PC-9 (cell line): ENCODE data around the gene TES. TPM values are rescaled to one million over a fixed set of nuclear protein-coding genes. Genes with fewer than 3 reads are reported as not detected.
"Not testable (repeated sequence)": the region's sequence is repeated elsewhere in the genome, so short reads cannot be mapped to it uniquely, and the experiment has no call there.

Experiments used
- BruUV-seq: library from RNA; stranded (reverse); fragments of 400-500 nt; replicated peaks from 2 replicates; lab custom pipeline; 2021; lab: Mats Ljungman, UMichigan
- CTCF ChIA-PET: fragments of 300-600 bp; sonication (Branson Sonifier 250); formaldehyde crosslinking; loops from one replicate; lab custom pipeline; 2022; ENCODE audit warnings: antibody characterized with exemption; lab: Charles Lee
- POLR2A ChIA-PET: fragments of 300-600 bp; sonication (Branson Sonifier 250); formaldehyde crosslinking; loops from one replicate; lab custom pipeline; 2022; ENCODE audit warnings: antibody characterized with exemption; ENCODE audit not compliant: unreplicated experiment; lab: Charles Lee
- DNase-seq, 2 experiments: peaks; one replicate each; pipeline versions ENCODE4 v3.0.0 to v3.0.0-alpha.2; 2015 to 2022; ENCODE audit warnings: mixed read lengths in 1 of 2
- H2AFZ ChIP-seq: fragments of 200-600 bp; sonication (generic); 2 replicates; pipeline ENCODE4 v1.8.1; 2017; ENCODE audit warnings: antibody characterized with exemption
- H3F3A ChIP-seq: fragments of 200-600 bp; sonication (generic); 2 replicates; pipeline ENCODE4 v1.8.1; 2017; ENCODE audit warnings: antibody characterized with exemption, mild to moderate bottlenecking, low read depth; ENCODE audit not compliant: insufficient read depth
- H3K27ac ChIP-seq: fragments of 200-600 bp; sonication (generic); 2 replicates; pipeline ENCODE4 v1.6.1; 2016; ENCODE audit warnings: mixed run types
- H3K27me3 ChIP-seq: fragments of 200-600 bp; sonication (generic); 2 replicates; pipeline ENCODE4 v1.6.1; 2016; ENCODE audit warnings: low read depth, mixed run types; ENCODE audit not compliant: insufficient read depth
- H3K36me3 ChIP-seq: fragments of 200-600 bp; sonication (generic); 2 replicates; pipeline ENCODE4 v1.6.1; 2016; ENCODE audit warnings: low read depth, mixed run types
- H3K4me1 ChIP-seq: fragments of 200-600 bp; sonication (generic); replicated peaks from 2 replicates; pipeline ENCODE4 v1.6.1; 2016; ENCODE audit warnings: mixed run types; ENCODE audit not compliant: insufficient read depth
- H3K4me2 ChIP-seq: fragments of 200-600 bp; sonication (generic); 2 replicates; pipeline ENCODE4 v1.6.1; 2017; ENCODE audit warnings: mixed run types
- H3K4me3 ChIP-seq: fragments of 200-600 bp; sonication (generic); 2 replicates; pipeline ENCODE4 v1.6.1; 2016; ENCODE audit warnings: mixed run types
- H3K79me2 ChIP-seq: fragments of 200-600 bp; sonication (generic); 2 replicates; pipeline ENCODE4 v1.6.1; 2017; ENCODE audit warnings: low read depth, mixed run types
- H3K9me2 ChIP-seq: fragments of 200-600 bp; sonication (generic); 2 replicates; pipeline ENCODE4 v1.8.1; 2017; ENCODE audit warnings: mild to moderate bottlenecking; ENCODE audit not compliant: insufficient read depth
- H3K9me3 ChIP-seq: fragments of 200-600 bp; sonication (generic); 2 replicates; pipeline ENCODE4 v1.8.1; 2016; ENCODE audit warnings: low read depth; ENCODE audit not compliant: insufficient read depth
- H4K20me1 ChIP-seq: fragments of 200-600 bp; sonication (generic); 2 replicates; pipeline ENCODE4 v1.8.1; 2017; ENCODE audit not compliant: insufficient read depth
- EZH2 ChIP-seq: fragments of 200-600 bp; sonication (generic); IDR thresholded peaks from 2 replicates; pipeline ENCODE4 v1.8.0; 2017; ENCODE audit warnings: antibody characterized with exemption, low read depth
- intact Hi-C: fragments of 100-400 bp; cut with micrococcal nuclease; formaldehyde crosslinking; loops from one replicate; pipeline ENCODE4 v1.10.0; 2022; ENCODE audit not compliant: unreplicated experiment
- total RNA-seq: library from RNA; stranded (reverse); gene quantifications from 2 replicates; pipeline ENCODE4 v1.2.3, GENCODE V29; 2021
- TF ChIP-seq, protein P1 (sequence below): fragments of 200-600 bp; sonication (generic); conservative IDR thresholded peaks from 2 replicates; pipeline ENCODE4 v1.6.1; 2017; ENCODE audit warnings: mixed run types, antibody characterized with exemption, mild to moderate bottlenecking, moderate library complexity

TES gene
- total RNA-seq, 1 experiment from 2014 or later = 210 TPM

DNA sequence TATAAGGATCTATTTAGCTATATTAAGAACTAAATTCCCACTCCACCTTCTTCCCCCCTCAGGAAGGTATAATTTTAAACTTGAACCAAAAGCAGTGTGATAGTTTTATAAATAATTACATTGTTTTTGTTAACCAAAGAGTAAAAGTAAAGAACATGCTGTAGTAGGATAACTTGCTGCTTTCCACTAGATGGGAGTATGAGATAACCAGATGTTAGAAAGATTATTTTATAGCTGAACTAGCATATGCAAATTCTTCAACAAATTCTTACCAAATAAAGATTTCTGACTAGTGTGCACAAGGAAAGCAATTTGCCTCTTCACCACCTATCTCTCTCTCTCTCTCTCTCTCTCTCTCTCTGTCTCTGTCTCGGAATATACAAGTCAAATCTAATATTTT is 31.8 kb downstream of the TES start:
- H3K79me2 ChIP-seq = peaks cover 25% of the 10 kb centered on the region

DNA sequence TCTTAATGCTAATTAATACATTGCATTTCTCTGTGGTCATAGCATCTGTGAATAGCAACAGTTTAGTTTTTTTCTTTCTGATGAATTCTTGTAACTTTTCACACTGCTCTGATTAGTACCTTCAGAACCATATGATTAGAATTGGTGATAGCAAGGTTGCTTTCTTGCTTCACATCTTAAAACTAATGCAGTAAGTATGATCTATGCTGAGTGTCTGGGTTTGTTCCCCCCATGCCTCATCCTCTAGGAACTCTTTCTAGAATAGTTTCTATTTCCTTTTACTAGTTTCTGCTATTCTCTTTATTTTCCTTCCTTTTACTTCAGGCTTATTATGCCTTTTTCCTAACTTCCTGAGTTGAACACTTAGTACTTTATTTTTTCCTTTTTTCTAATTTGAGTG is 32.4 kb downstream of the TES start:
- ChIA-PET CTCF (no interaction called here), POLR2A (no interaction called here)
- Histone ChIP-seq H4K20me1 (peaks cover 3% of the 10 kb centered on the region; the same call in 1 of the 2 replicates), H3K36me3 (peaks cover 29% of the 10 kb centered on the region), H3K4me1 (no peaks in the 10 kb centered on the region), H3F3A (peaks cover 17% of the 10 kb centered on the region; the same call in 1 of the 2 replicates), H2AFZ (no peak overlapping the region), H3K27ac (no peak overlapping the region), H3K79me2 (peaks cover 26% of the 10 kb centered on the region; the same call in 1 of the 2 replicates), H3K9me2 (no peaks in the 10 kb centered on the region), H3K27me3 (no peaks in the 10 kb centered on the region), H3K9me3 (peaks cover 12% of the 10 kb centered on the region; the same call in 1 of the 2 replicates), H3K4me2 (no peak overlapping the region), H3K4me3 (no peak overlapping the region)
- DNase-seq = no peak
- no TSS peak for BruUV-seq
- TF ChIP-seq, protein P1, sequence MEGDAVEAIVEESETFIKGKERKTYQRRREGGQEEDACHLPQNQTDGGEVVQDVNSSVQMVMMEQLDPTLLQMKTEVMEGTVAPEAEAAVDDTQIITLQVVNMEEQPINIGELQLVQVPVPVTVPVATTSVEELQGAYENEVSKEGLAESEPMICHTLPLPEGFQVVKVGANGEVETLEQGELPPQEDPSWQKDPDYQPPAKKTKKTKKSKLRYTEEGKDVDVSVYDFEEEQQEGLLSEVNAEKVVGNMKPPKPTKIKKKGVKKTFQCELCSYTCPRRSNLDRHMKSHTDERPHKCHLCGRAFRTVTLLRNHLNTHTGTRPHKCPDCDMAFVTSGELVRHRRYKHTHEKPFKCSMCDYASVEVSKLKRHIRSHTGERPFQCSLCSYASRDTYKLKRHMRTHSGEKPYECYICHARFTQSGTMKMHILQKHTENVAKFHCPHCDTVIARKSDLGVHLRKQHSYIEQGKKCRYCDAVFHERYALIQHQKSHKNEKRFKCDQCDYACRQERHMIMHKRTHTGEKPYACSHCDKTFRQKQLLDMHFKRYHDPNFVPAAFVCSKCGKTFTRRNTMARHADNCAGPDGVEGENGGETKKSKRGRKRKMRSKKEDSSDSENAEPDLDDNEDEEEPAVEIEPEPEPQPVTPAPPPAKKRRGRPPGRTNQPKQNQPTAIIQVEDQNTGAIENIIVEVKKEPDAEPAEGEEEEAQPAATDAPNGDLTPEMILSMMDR = no peak
- TF ChIP-seq EZH2 = no peak
- intact Hi-C loops = no loop called here

More for the DNA sequence above, 31.8 kb downstream of the TES start:
- no peak for DNase-seq
- no peaks in the 10 kb centered on the region for H3K9me2 ChIP-seq
- CTCF ChIA-PET = interaction anchor here (0.6 kb wide), 1 partner anchor 9 kb away, joined by 3 read pairs; no protein-coding TSS in a partner anchor
- H3K27me3 ChIP-seq = no peaks in the 10 kb centered on the region
- peaks cover 6% of the 10 kb centered on the region; the same call in 1 of the 2 replicates for H4K20me1 ChIP-seq
- no peak overlapping the region for H3K4me2 ChIP-seq
- H3K27ac ChIP-seq = no peak overlapping the region
- intact Hi-C loops = no loop called here
- H3K4me1 ChIP-seq = no peaks in the 10 kb centered on the region
- peaks cover 17% of the 10 kb centered on the region; the same call in 1 of the 2 replicates for H3F3A ChIP-seq
- H2AFZ ChIP-seq = no peak overlapping the region
- H3K9me3 ChIP-seq = peaks cover 12% of the 10 kb centered on the region; the same call in 1 of the 2 replicates
- POLR2A ChIA-PET = interaction anchor here (0.6 kb wide), 1 partner anchor 284 kb away, joined by 4 read pairs; no protein-coding TSS in a partner anchor
- no TSS peak for BruUV-seq
- H3K36me3 ChIP-seq = peaks cover 32% of the 10 kb centered on the region
- TF ChIP-seq, protein P1 = no peak
- TF ChIP-seq EZH2 = no peak
- no peak overlapping the region for H3K4me3 ChIP-seq

DNA sequence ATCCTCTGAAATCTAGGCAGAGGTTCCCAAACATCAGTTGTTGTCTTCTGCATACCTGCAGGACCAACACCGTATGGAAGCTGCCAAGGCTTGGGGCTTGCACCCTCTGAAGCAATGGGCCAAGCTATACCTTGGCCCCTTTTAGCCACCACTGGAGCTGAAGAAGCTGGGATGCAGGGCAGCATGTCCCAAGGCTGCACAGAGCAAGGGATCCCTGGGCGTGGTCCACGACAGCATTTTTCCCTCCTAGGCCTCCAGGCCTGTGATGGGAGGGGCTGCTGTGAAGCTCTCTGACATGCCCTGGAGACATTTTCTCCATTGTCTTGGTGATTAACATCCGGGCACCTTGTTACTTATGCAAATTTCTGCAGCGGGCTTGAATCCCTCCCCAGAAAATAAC is 34.5 kb downstream of the TES start:
- DNase-seq, intact Hi-C loops, H3K4me3 ChIP-seq, H3K27me3 ChIP-seq, H3K4me2 ChIP-seq, CTCF ChIA-PET, H3K9me2 ChIP-seq, H3K4me1 ChIP-seq, H2AFZ ChIP-seq, H3K27ac ChIP-seq, H4K20me1 ChIP-seq, POLR2A ChIA-PET, BruUV-seq: not testable (repeated sequence)
- Histone ChIP-seq H3K79me2 (peaks cover 15% of the 10 kb centered on the region), H3F3A (peaks cover 23% of the 10 kb centered on the region; the same call in 1 of the 2 replicates), H3K9me3 (peaks cover 12% of the 10 kb centered on the region; the same call in 1 of the 2 replicates), H3K36me3 (peaks cover 43% of the 10 kb centered on the region)
